HL-60 (cell line): ENCODE results near the gene COBL.

ENCODE experiments used
- DNase-seq, 2 experiments: peaks; one replicate each; pipeline ENCODE4 v3.0.0-alpha.2; 2010 to 2020; ENCODE audit warnings: low read depth in 1 of 2, low spot score in 1 of 2
- H3K27ac ChIP-seq: fragments of 250-450 bp; sonication (Bioruptor Pico); replicated peaks from 2 replicates; pipeline ENCODE4 v1.5.1; 2020; ENCODE audit warnings: mild to moderate bottlenecking, moderate library complexity
- H3K27me3 ChIP-seq: fragments of 250-450 bp; sonication (Bioruptor Pico); 2 replicates; pipeline ENCODE4 v1.5.1; 2021; ENCODE audit warnings: mild to moderate bottlenecking, moderate library complexity; ENCODE audit not compliant: insufficient read depth, poor library complexity, severe bottlenecking
- H3K4me3 ChIP-seq: replicated peaks from 2 replicates; pipeline ENCODE4 v1.5.1; 2011; ENCODE audit warnings: mild to moderate bottlenecking, control low read depth, low read length; ENCODE audit not compliant: insufficient read depth
- CTCF ChIP-seq: IDR thresholded peaks from one replicate; pipeline ENCODE4 v1.5.1; 2011; ENCODE audit warnings: low read length, control low read depth, inconsistent platforms; ENCODE audit not compliant: insufficient read depth
- GABPA ChIP-seq: IDR thresholded peaks from 2 replicates; pipeline ENCODE4 v1.6.1; 2012; ENCODE audit warnings: low read depth
- POLR2AphosphoS5 ChIP-seq: IDR thresholded peaks from 2 replicates; pipeline ENCODE4 v1.6.1; 2012; ENCODE audit warnings: low read depth
- SPI1 ChIP-seq: IDR thresholded peaks from 2 replicates; pipeline ENCODE4 v1.6.1; 2012; ENCODE audit warnings: low read depth, mild to moderate bottlenecking, borderline replicate concordance
- TF ChIP-seq, protein P1 (sequence below): IDR thresholded peaks from 2 replicates; pipeline ENCODE4 v1.6.1; 2012; ENCODE audit warnings: low read depth; ENCODE audit not compliant: insufficient replicate concordance

The COBL gene

DNA sequence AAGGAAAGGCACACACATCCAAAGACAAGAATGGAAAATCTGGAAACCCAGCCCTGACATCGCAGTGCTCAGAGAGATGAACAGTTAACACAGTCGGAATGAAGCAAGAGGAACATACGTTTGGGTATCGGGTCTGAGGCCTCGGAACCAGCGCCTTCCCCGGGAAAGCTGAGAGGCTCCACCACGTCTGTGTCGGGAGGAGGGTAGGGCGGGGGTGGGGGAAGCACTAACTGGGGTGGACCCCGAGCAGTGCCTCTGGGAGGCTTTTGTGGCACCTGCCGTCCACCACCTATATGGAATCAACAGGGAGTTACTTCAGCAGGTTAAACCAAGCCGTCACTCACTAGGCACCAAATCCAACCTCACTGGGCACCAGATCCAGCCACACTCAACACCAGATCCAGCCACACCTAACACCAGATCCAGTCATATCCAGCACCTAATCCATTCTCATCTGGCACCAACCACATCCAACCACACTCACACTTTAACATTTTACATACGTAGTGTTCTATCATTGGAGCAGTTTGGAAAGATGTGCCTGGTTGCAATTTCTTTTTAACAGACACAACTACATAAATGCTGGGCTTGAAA is 233.6 kb downstream of the COBL start:
- TF ChIP-seq POLR2AphosphoS5 (no peak), SPI1 (no peak)
- Histone ChIP-seq H3K27me3 (no peaks in the 10 kb centered on the region), H3K4me3 (no peak overlapping the region), H3K27ac (no peak overlapping the region)
- no peak for DNase-seq

DNA sequence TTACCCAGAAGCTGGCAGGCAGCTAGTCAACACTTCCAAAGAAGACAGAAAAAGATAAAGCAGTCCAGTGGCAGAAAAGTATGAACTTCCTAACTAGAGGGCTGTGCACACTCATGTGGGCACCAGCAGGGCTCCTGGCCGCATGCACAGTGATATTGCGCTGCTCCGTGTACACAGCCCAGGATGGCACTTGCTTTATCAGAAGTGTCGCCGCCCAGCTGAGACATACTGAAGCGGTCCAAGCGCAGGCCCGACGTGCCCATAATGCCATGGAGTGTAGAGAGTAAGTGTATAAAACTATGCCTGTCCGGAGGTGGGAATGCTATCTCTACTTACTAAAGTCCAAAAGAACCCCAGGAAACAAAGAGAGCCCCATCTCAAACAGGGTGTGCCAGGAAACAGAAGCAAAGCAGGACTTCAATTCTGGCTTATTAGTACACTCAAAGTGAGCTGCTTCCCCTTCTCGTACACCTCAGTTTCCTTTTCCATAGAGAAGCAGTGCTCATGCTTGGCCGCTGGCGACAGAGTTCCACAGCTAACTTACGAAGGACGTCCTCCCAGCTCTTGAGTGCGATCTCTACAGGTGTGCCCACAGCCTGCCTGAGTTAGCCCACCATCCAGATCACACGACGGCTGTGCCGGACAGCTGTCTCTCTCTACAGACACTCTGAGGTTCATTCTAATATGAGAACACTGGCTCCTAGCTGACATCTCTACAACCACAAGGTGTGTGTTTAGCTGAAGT is 234.3 kb downstream of the COBL start:
- Histone ChIP-seq H3K27ac (no peak overlapping the region), H3K4me3 (no peak overlapping the region), H3K27me3 (no peaks in the 10 kb centered on the region)
- no peak for TF ChIP-seq SPI1
- no peak for TF ChIP-seq CTCF
- no peak for DNase-seq

DNA sequence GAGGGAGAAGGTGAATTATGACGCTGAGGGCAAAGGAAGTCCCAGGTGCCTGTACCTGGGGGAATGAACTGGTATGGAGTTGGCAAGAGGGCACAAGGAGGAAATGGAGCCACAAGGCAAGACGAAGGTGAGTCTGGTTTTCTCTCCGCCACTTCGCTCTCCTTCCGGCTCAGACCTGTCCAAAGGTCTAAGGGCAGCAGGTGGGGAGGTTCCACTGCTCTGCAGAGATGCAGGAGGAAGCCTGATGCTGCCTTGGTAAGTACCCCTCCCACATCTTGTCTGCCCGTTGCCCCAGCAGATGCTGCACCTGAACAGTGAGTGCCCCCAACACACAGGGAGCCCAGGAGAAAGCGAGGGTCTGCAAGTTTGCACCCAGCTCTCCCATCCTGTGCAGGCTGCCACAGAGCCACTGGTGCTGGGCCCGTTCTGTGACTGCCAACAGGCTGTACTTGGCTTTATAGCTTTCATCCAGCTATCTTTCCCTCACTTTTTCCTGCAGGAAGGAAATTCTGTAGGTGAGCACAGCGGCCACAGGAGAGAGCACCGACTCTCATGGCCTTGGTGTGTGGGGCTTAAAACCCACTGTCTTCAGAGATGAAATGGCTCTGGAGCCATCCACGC is 235.2 kb downstream of the COBL start:
- H3K4me3 ChIP-seq: no peak overlapping the region
- no peak overlapping the region for H3K27ac ChIP-seq
- no peak for DNase-seq
- TF ChIP-seq GABPA (no peak), CTCF (no peak), POLR2AphosphoS5 (no peak), SPI1 (no peak)
- TF ChIP-seq, protein P1, sequence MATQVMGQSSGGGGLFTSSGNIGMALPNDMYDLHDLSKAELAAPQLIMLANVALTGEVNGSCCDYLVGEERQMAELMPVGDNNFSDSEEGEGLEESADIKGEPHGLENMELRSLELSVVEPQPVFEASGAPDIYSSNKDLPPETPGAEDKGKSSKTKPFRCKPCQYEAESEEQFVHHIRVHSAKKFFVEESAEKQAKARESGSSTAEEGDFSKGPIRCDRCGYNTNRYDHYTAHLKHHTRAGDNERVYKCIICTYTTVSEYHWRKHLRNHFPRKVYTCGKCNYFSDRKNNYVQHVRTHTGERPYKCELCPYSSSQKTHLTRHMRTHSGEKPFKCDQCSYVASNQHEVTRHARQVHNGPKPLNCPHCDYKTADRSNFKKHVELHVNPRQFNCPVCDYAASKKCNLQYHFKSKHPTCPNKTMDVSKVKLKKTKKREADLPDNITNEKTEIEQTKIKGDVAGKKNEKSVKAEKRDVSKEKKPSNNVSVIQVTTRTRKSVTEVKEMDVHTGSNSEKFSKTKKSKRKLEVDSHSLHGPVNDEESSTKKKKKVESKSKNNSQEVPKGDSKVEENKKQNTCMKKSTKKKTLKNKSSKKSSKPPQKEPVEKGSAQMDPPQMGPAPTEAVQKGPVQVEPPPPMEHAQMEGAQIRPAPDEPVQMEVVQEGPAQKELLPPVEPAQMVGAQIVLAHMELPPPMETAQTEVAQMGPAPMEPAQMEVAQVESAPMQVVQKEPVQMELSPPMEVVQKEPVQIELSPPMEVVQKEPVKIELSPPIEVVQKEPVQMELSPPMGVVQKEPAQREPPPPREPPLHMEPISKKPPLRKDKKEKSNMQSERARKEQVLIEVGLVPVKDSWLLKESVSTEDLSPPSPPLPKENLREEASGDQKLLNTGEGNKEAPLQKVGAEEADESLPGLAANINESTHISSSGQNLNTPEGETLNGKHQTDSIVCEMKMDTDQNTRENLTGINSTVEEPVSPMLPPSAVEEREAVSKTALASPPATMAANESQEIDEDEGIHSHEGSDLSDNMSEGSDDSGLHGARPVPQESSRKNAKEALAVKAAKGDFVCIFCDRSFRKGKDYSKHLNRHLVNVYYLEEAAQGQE: no peak
- H3K27me3 ChIP-seq: no peaks in the 10 kb centered on the region

DNA sequence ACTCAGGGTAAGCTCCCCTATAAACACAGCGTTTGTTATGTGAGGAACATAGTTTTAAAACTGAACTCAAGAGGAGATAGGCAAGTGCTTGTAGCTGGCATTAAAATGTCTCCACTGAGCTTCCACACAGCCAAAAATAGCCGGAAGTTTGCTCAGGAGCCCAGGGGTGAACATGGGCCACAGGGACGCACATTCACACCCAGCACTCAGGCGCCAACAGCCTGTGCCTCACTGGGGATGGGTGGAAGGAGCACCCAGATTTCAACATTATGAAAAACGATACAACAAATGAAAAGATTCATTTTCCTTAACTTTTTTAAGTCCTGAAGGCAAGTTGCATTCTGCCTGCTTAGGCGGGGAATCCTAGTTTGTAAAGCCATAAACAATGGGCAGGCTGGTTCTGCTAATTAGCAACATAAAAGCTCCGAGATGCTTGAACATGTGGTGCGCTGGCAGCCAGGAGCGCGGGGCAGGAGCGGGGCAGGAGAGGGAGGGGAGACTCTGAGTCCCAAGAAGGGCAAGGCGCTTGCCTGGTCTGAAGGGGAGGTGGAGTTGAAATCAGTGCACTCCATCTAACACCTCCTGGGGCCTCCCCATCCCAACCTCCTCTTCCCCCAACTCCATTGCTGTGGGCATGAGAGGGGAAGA is 235.9 kb downstream of the COBL start:
- DNase-seq: no peak
- H3K4me3 ChIP-seq: no peak overlapping the region
- TF ChIP-seq GABPA (no peak), SPI1 (no peak), POLR2AphosphoS5 (no peak), CTCF (no peak)
- TF ChIP-seq, protein P1: no peak
- H3K27me3 ChIP-seq: no peaks in the 10 kb centered on the region
- H3K27ac ChIP-seq: no peak overlapping the region
